Anterior cingulate cortex (tissue), 58 donors: Measurements from ENCODE around the gene NAV2.

Experiments
- DNase-seq, 58 donors: peaks; one replicate each; lab custom pipeline; 2025; lab: John Stamatoyannopoulos, UW

Gene NAV2

GRCh38 chr11:19683862-19684491 is 28.7 kb upstream of the NAV2 start:
- no peak for DNase-seq

GRCh38 chr11:19686234-19686633 is 26.4 kb upstream of the NAV2 start:
- DNase-seq: no peak

GRCh38 chr11:19687392-19687791 is 25.2 kb upstream of the NAV2 start:
- no peak for DNase-seq

GRCh38 chr11:19689281-19690000 is 23.2 kb upstream of the NAV2 start:
- peak in 12 of 58 donors; percentile 9 to 61 (median 36) for DNase-seq

GRCh38 chr11:19690885-19691284 is 21.8 kb upstream of the NAV2 start:
- no peak for DNase-seq

GRCh38 chr11:19691815-19692500 is 20.7 kb upstream of the NAV2 start:
- peak in 3 of 58 donors; percentile 12 to 50 (median 20) for DNase-seq

- DNase-seq: no peak
These were observed 19.5 kb upstream of the NAV2 start for GRCh38 chr11:19693146-19693545.

GRCh38 chr11:19694796-19695345 is 17.8 kb upstream of the NAV2 start:
- no peak for DNase-seq

- DNase-seq: no peak
These were observed 16.6 kb upstream of the NAV2 start for GRCh38 chr11:19696073-19696472.

GRCh38 chr11:19696904-19697303 is 15.7 kb upstream of the NAV2 start:
- DNase-seq: no peak

GRCh38 chr11:19697721-19698121 is 14.9 kb upstream of the NAV2 start:
- DNase-seq: peak in 1 of 58 donors; percentile 42

- DNase-seq: no peak
These were observed 13.9 kb upstream of the NAV2 start for GRCh38 chr11:19698493-19699292.

- DNase-seq: no peak
These were observed 11.2 kb upstream of the NAV2 start for GRCh38 chr11:19701421-19701820.

GRCh38 chr11:19702620-19703019 is 10.0 kb upstream of the NAV2 start:
- no peak for DNase-seq

- DNase-seq: no peak
These were observed 9.4 kb upstream of the NAV2 start for GRCh38 chr11:19703211-19703610.

- DNase-seq: no peak
These were observed 8.4 kb upstream of the NAV2 start for GRCh38 chr11:19704213-19704612.

- DNase-seq: no peak
These were observed 6.7 kb upstream of the NAV2 start for GRCh38 chr11:19705936-19706335.

- DNase-seq: peak in 5 of 58 donors; percentile 52 to 72 (median 58)
These were observed 741 bp upstream of the NAV2 start for GRCh38 chr11:19711911-19712280.

- DNase-seq: peak in 6 of 58 donors; percentile 20 to 48 (median 38)
These were observed 772 bp downstream of the NAV2 start for GRCh38 chr11:19713196-19714021.

GRCh38 chr11:19714022-19714386 is 1.4 kb downstream of the NAV2 start:
- DNase-seq: peak in 2 of 58 donors; percentile 14 to 61
